TTC549 (cell line): ENCODE data around the gene NLRP3.
"Not testable (repeated sequence)": the region's sequence is repeated elsewhere in the genome, so short reads cannot be mapped to it uniquely, and the experiment has no call there.

Source experiments
- FAIRE-seq: peaks from 2 replicates; lab custom pipeline; 2012; peaks lifted over from hg19 to GRCh38; lab: Jason Lieb, UNC

Gene NLRP3

DNA sequence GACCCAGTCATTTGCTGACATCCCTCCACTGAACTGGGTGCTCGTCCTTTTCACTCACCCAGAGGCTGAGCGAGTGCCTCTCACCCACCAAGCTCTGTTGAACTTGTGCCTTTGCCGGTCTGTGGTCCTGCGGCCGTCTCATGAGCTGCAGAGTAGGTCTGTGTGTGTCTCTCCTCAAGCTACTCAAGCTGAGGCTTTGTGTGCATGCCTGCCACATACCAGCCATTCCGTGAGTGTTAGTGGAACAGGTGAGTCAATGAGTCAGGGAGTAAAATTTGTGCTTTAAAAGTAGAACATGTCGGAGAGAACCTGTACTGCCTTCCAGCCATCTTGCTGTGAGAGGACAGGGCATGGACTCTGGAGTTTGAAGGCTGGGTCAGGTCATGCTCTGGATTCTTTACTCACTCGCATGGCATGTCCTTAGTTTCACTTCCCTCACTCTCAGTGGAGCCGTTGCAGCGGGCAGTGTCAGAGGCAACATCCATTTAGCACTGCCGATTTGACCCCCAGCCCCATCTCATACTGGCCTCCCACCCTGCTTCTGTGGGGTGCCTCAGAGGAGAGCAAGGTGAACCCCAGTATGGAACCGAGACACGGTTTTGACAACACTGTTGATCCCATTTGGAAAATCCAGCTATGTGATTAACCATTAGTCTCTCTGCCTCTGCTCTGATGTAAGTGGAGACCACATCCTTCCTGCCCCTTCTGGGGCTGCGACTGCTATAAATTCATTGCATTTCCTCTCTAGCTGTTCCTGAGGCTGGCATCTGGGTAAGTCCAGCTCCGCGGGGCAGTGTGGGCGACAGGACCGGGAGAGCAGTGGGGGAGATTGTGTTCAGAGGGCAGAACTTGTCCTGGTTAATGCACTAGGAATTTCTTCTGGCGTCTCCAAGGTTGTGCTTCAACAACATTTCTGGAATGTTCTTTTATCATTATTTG, at the start of gene NLRP3:
TSS of gene NLRP3 (plus strand) at position 751 of the 939 bp plus-strand sequence. CDS start 2,628 bp downstream, outside the sequence.
- no peak for FAIRE-seq

DNA sequence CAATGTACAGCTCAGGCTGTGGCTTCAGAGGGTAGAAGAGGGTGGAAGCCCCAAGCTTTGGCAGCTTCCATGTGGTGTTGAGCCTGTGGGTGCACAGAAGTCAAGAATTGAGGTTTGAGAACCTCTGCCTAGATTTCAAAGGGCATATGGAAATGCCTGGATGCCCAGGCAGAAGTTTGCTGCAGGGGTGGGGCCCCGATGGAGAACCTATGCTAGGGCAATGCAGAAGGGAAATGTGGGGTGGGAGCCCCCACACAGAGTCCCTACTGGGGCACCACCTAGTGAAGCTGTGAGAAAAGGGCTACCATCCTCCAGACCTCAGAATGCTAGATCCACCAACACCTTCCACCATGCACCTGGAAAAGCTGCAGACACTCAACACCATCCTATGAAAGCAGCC, 49.6 kb upstream of the NLRP3 start:
- FAIRE-seq: not testable (repeated sequence)

DNA sequence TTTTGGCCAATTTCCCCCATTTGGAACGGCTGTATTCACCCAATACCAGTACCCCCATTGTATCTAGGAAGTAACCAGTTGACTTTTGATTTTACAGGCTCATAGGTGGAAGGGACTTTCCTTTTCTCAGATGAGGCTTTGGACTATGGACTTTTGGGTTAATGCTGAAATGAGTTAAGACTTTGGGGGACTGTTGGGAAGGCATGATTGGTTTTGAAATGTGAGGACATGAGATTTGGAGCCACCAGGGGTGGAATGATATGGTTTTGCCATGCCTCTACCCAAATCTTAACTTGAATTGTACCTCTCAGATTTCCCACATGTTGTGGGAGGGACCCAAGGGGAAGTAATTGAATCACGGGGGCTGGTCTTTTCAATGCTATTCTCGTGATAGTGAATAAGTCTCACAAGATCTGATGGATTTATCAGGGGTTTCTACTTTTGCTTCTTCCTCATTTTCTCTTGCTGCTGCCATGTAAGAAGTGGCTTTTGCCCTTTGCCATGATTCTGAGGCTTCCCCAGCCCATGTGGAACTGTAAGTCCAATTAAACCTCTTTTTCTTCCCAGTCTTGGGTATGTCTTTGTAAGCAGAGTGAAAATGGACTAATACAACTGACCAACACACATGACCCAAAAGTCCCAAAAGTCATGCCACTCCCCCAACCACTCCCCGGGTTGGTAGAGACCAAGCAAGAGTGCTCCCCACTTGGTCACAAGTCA, 48.9 kb upstream of the NLRP3 start:
- FAIRE-seq: no peak

DNA sequence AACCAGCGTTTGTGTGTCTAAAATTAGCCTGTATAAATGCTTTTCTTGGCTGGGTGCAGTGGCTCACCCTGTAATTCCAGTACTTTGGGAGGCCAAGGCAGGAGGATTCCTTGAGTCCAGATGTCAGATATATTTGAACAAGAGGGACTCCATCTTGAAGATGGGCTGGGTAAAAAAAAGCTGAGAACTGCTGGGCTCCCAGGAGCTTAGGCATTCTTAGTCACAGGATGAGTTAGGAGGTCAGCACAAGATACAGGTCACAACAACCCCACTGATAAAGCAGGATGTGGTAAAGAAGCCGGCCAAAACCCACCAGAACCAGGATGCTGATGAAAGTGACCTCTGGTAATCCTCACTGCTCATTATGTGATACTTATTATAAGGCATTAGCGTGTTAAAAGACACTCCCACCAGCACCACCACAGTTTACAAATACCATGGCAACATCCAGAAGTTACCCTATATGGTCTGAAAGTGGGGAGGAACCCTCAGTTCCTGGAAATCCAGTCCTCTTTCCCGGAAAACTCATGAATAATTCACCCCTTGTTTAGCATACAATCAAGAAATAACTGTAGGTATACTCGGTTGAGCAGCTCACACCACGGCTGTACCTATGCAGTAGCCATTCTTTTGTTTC, 48.1 kb upstream of the NLRP3 start:
- FAIRE-seq: no peak

DNA sequence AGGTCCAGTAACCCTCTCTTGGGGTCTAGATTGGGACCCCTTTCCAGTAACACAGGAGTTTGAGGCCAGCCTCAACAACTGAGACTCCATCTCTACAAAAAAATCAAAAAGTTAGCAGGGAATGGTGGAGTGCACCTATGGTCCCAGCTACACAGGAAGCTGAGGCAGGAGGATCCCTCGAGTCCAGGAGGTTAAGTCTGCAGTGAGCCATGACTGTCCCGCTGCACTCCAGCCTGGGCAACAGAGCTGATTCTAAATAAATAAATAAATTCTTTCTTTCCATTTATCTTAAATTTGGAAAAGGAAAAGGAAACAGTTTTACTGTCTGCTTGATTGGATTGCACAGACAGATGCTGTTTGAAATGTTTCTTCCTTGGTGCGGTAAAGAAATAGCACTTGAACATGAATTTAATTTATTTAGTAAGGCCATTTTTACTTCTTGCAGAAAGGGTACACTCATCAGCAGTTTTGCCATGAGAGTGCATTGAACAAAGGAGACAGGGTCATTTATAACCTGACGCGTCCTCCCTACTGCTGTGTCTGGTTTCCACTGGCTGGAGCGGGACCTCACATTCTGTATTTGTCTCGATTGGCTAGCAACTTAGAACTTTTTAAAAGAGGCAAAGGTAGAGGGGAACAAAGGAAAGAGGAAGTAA, 47.4 kb upstream of the NLRP3 start:
- FAIRE-seq: no peak

DNA sequence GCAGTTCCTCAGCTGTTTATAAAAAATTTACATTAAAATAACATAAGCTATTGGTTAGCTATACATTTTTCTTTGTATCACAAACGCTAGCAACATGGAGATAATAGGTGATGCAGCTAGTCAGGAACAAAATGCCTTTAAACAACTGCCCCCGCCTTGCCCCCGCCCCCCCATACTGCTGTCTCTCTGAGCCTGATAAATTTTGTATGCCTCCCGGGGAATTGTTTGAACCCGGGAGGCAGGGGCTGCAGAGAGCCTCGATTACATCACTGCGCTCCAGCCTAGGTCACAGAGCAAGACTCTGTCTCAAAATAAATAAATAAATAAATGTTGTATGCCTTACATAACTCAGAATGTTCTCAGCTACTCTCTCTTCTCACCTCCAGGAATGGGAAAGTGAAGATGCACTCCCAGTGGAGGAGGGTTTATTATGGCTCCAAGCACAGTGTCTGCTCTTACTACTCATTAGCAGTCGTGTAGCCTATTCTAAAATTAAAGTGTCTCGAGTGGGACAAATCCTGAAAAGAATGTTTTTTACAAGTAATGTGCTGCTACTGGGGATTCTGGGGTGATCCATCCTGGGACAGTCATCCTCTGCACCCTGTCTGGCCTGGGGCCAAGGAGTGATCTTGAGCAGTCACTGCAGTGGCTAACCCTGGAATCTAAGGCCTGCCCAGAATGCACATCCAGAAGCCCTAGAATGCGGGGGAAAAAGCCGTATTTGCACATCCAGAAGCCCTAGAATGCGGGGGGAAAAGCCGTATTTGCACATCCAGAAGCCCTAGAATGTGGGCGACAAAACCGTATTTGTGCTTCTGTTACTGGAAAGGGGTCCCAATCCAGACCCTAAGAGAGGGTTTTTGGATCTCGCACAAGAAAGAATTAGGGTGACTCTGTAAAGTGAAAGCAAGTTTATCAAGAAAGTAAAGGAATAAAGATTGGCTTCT, 44.9 kb upstream of the NLRP3 start:
- no peak for FAIRE-seq

DNA sequence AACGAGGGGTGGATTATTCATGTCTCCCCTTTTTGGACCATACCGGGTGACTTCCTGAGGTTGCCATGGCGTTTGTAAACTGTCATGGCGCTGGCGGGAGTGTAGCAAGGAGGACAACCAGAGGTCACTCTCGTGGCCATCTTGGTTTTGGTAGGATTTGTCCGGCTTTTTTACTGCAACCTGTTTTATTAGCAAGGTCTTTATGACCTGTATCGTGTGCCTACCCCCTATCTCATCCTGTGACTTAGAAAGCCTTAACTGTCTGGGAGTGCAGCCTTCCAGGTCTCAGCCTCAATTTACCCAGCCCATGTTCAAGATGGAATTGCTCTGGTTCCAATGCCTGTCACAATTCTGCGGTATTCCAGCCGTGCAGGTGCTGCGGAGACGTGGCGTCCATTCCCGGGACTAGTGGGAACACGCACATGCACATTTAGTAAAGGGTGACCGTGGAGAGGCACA, 44.1 kb upstream of the NLRP3 start:
- FAIRE-seq: no peak

DNA sequence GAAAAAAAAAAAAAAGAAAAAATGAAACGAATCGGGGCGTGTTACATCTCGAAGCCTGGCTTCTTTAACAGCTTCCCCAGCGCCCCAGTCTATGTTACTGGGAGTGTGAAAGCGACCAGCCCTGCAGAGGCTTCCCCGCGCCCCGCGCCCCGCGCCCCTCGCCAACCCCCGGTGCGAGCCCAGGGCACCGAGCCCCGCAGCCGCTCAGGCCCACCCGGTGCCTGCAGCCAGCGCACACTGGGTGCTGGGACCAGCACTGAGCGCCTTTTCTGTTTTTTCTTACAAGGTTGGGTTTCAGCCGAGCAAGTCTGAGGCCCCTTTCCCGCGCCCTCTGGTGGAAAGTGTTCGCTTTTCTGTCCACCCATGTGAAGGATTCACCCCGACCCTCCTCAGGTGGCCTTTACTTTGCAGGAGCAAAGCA, 42.2 kb upstream of the NLRP3 start:
- no peak for FAIRE-seq

DNA sequence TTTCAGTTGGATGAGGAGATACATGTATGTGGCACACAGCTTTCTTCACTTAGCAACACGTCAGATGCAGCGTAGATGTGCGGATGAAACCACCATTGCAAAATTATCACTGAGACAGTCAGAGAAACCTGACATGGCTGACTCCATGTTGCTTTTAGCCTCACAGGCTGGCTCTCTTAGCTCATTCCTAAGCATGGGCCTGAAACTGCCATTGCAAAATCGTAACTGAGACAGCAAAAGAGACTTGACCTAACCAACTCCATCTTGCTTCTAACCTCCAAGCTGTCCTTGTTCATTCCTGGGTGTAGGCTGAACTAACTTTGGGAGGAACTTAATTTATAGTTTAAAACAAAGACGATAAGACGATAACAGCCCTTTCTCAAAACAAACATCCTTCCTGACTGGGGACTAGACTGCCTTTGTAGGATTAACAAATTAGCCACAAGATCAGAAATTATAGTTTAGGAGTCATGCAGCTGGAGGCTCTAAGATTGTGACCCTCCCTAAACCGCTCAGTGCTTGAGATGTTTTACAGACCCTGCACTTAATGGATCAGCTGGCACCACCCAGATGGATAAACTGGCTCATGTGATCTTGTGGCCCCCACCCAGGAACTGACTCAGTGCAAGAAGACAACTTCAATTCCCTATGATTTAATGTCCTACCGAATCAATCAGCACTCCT, 41.2 kb upstream of the NLRP3 start:
- not testable (repeated sequence) for FAIRE-seq

DNA sequence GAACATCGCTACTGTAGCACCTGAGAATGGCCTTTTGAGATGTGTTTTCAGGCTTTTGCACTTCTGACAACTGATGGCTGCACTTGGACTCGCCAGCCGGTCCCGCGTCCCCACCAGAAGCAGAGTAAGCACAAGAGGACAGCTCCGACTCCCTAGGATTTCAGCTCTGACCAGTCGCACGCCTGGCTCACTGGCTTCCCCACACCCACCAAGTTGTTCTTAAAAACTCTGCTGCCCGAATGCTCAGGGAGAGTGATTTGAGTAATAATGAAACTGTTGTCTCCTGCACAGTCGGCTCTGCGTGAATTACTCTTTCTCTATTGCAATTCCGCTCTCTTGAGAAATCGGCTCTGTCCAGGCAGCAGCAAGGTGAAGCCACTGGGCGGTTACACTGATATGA, 40.2 kb upstream of the NLRP3 start:
- no peak for FAIRE-seq

DNA sequence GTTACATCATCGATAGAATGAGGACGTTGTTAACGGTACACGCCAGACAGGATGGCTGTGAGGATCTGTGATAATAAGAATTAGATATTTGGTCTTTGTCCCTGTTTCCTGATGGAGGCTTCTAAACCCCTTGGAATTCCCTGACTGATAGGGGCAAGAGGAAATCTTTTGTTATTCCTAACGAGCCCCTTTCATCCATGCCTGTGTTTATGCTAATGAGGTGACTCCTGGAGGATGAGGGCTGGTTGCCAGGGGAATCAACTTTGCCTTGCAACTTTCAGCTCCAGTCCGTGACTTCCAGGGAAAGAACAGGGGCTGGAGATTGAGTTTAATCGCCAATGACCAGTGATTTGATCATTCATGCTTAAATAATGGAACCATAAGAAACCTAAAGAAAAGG, 39.3 kb upstream of the NLRP3 start:
- no peak for FAIRE-seq

DNA sequence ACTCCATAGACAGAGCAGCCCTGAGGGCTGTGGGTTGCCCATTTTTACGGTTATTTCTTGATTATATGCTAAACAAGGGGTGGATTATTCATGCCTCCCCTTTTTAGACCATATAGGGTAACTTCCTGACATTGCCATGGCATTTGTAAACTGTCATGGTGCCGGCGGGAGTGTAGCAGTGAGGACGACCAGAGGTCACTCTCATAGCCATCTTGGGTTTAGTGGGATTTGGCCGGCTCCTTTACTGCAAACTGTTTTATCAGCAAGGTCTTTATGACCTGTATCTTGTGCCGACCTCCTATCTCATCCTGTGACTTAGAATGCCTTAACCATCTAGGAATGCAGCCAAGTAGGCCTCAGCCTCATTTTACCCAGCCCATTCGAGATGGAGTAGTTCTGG, 38.3 kb upstream of the NLRP3 start:
- not testable (repeated sequence) for FAIRE-seq

DNA sequence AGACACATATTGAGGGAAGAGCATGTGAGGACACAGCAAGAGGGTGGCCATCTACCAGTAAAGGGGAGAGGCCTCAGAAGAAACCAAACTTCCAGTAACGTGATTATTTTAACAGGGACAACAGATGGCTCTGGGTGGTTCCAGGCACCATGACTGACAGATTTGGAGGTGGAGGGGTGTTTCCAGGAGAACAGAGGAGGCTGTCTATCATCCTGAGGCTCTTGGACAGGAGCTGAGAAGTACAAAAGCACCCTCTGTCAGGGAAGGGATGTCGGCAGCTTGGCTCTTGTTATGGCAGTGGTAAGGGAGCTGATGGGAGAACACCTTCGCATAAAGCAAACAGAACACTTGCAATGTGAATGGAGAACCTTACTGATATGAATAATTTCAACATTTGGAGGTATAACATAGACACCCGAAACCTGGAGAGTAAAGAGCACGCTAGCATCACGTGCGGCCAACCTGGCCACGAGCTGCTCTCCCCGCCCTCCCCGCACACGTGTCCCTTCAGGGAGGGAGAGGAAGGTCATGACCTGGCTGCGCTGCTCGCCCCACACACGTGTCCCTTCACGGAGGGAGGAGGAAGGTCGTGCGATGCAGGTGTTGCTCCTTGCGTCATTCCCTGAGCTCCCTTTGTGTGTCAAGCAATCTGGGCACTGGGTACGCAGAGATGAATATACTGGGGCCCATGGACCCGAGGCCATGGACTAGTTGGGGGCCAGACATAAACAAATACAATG, 37.5 kb upstream of the NLRP3 start:
- FAIRE-seq: no peak

DNA sequence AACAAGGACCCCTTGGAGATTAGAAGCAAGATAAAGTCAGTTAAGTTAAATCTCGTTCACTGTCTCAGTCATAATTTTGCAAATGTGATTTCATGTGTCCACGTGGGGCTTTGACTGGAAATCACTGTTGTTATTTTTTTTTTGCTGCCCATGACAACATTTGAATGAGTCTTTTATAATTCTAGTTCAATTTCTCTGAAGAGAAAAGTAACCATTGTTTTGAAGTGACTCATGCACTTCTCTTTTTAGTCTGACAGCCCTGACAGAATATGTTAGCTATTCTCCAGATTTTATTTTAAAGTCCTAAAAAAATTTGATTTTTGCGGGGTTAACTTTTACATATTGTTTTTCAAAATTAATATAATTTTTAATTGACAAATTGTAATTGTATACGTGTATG, 30.7 kb upstream of the NLRP3 start:
- no peak for FAIRE-seq

DNA sequence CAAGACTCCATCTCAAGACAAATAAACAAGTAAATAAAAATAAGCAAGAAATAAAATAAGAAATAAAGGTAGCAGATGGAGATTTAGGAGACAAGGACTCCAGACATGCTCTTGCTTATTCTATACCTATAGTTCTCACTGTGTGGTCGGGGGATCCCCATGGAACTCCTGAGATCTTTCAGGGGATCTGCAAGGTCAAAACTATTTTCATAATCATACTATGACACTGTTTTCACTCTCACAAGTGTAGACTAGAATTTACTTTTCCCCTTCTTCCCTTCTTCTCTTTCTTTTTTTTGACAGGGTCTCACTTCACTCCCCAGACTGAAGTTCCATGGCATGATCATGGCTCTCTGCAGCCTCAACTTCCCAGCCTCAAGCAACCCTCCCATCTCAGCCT, 29.8 kb upstream of the NLRP3 start:
- no peak for FAIRE-seq

DNA sequence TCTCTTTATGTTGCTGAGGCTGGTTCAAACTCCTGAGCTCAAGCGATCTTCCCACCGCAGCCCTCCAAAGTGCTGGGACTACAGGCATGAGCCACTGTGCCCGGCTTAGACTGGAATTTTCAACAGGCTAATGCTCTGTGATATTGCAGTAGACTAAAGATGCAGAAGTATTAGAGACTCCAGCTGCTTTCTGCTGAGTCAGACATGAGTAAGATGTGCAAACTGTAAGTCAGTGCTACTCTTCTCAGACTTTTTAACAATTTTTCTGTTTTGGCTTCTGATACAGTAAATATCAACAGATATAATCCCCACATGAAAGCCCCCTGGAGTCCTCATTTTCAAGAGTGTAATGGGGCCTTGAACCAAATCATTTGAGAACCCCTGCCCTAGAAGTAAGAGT, 29.3 kb upstream of the NLRP3 start:
- FAIRE-seq: no peak

DNA sequence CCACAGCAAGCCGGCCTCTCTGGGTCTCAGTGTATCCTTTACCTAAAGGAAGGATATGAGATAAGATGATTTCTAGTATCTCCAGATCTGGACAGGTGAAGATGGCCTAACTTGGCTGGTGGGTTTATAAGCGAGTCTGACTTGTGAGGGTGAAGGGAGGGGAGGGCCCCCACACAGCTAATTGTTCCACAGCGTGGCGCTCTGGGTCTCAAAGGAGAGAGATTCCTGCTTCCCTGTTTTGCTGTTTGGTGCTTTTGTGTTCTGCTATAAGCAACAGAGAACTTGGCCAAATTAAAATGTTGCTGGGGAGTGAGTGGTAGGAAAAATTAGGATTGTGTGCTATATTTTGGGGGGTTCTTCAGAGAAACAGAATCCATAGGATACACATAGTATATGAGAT, 28.9 kb upstream of the NLRP3 start:
- FAIRE-seq: no peak

DNA sequence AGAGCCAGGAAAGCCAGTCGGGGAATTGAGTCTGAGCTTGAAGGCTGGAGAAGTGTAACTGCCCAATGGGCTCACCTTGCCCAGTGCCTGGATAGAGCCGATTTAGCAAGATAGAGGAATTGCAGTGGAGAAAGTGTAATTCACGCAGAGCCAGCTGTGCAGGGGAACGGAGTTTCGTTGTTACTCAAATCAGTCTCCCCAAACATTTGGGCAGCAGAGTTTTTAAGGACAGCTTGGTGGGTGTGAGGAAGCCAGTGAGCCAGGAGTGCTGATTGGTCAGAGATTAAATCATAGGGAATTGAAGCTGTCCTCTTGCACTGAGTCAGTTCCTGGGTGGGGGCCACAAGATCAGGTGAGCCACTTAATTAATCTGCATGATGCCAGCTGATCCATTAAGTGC, 28.4 kb upstream of the NLRP3 start:
- FAIRE-seq: no peak

DNA sequence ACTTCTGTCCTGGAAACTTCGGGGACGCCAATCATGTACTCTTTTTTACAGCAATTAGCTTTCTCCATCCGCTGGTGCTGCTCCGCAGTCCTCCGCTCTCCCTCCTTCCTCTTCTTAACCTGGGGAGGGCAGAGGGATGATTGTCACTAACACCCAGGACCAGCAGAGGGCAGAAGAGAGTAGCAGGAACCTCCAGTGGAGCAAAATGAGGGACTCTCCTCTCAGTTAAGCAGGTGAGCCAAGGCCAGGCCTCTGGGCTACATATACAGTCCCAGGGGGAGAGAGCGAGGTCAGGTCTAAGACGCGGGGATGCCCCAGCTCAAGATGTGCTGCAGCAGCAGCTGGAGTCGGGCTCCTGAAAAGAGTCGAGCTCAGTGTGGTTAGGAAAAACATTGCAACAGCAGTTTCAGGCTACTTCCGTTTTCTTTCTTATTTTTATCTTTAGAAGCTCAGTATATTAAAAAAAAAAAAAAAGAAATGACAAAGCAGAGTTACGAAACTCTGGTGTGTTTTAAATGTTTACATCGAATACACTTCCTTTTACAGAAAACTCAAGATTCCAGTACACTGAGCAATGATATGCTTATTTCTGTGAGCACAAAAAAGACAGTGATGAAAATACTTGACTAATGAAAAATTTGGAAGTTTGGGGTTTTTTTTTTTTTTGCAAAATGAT, 25.7 kb upstream of the NLRP3 start:
- FAIRE-seq: peak; percentile 66
